Measurements from ENCODE around the gene SMIM33. TPM values are rescaled to one million over a fixed set of nuclear protein-coding genes. Genes with fewer than 3 reads are reported as not detected.
"Not testable (repeated sequence)": the region's sequence is repeated elsewhere in the genome, so short reads cannot be mapped to it uniquely, and the experiment has no call there.

SMIM33 gene
- total and polyA plus RNA-seq, 9 of the 15 experiments (the other 6 are each of a cell fraction or from before 2014, with no cell fraction given): not detected

DNA sequence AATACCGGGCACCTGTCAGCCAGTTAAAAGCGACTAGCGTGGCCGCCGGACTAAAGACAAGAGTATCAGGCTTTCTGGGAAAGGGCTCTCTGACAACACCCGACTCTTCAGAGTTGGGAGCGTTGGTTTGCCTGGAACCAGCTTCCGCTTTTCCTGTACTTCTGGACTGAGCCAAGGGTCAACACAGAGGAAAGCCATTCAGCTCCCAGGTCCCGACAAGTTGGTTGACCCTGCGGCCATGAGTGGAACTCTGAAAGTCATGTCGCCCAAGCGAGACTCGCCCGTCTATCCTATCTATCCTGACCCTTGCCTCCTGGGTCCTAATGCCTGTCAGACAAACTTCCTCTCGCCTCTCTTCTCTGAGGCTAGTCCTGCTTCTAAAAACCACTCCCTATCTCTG lies 33.1 kb downstream of the SMIM33 start (continued):
- TF ChIP-seq CBX3 (IDR thresholded peaks at IDR 0.05; ENCODE audit: borderline replicate concordance in 1 of 2, low read length in 2 of 2) (peak in 1 of 2 experiments; percentile 43; a peak in 1 of 3 replicates), PML (IDR thresholded peaks at IDR 0.05; ENCODE audit: low read length) (0 out of 2 replicates have a peak, but pooled peaks have one; percentile 30), NR2C2 (tag; IDR thresholded peaks at IDR 0.05) (peak; percentile 67; the same call in 1 of the 2 replicates), SMARCE1 (IDR thresholded peaks at IDR 0.05) (0 out of 2 replicates have a peak, but pooled peaks have one; percentile 22), GABPA (tag; conservative IDR thresholded peaks at IDR 0.05; ENCODE audit: low read depth) (peak; percentile 30; the same call in 1 of the 2 replicates)
- TF ChIP-seq, protein P1, sequence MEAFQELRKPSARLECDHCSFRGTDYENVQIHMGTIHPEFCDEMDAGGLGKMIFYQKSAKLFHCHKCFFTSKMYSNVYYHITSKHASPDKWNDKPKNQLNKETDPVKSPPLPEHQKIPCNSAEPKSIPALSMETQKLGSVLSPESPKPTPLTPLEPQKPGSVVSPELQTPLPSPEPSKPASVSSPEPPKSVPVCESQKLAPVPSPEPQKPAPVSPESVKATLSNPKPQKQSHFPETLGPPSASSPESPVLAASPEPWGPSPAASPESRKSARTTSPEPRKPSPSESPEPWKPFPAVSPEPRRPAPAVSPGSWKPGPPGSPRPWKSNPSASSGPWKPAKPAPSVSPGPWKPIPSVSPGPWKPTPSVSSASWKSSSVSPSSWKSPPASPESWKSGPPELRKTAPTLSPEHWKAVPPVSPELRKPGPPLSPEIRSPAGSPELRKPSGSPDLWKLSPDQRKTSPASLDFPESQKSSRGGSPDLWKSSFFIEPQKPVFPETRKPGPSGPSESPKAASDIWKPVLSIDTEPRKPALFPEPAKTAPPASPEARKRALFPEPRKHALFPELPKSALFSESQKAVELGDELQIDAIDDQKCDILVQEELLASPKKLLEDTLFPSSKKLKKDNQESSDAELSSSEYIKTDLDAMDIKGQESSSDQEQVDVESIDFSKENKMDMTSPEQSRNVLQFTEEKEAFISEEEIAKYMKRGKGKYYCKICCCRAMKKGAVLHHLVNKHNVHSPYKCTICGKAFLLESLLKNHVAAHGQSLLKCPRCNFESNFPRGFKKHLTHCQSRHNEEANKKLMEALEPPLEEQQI (IDR thresholded peaks at IDR 0.05): 0 out of 2 replicates have a peak, but pooled peaks have one; percentile 56
- not testable (repeated sequence) for TF ChIP-seq NR2C2 (CRISPR knock-in tag; IDR thresholded peaks at IDR 0.05)
- TF ChIP-seq, protein P2, sequence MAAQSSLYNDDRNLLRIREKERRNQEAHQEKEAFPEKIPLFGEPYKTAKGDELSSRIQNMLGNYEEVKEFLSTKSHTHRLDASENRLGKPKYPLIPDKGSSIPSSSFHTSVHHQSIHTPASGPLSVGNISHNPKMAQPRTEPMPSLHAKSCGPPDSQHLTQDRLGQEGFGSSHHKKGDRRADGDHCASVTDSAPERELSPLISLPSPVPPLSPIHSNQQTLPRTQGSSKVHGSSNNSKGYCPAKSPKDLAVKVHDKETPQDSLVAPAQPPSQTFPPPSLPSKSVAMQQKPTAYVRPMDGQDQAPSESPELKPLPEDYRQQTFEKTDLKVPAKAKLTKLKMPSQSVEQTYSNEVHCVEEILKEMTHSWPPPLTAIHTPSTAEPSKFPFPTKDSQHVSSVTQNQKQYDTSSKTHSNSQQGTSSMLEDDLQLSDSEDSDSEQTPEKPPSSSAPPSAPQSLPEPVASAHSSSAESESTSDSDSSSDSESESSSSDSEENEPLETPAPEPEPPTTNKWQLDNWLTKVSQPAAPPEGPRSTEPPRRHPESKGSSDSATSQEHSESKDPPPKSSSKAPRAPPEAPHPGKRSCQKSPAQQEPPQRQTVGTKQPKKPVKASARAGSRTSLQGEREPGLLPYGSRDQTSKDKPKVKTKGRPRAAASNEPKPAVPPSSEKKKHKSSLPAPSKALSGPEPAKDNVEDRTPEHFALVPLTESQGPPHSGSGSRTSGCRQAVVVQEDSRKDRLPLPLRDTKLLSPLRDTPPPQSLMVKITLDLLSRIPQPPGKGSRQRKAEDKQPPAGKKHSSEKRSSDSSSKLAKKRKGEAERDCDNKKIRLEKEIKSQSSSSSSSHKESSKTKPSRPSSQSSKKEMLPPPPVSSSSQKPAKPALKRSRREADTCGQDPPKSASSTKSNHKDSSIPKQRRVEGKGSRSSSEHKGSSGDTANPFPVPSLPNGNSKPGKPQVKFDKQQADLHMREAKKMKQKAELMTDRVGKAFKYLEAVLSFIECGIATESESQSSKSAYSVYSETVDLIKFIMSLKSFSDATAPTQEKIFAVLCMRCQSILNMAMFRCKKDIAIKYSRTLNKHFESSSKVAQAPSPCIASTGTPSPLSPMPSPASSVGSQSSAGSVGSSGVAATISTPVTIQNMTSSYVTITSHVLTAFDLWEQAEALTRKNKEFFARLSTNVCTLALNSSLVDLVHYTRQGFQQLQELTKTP (IDR thresholded peaks at IDR 0.05; ENCODE audit: low read depth in 1 of 2, partially characterized antibody in 2 of 2): peak in 1 of 2 experiments; percentile 27

DNA sequence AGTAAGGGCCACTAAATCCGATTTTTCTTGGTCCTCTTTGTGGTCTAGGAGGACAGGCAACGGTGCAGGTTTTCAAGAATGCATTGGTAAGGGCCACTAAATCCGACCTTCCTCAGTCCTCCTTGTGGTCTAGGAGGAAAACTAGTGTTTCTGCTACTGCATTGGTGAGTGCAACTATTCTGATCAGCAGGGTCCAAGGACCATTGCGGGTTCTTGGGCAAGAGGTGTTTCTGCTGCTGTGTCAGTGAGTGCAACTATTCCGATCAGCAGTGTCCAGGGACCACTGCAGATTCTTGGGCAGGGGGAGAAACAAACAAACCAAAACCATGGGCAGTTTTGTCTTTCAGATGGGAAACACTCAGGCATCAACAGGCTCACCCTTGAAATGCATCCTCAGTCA lies 33.9 kb downstream of the SMIM33 start:
- H3K4me1 ChIP-seq (replicated peaks in 1 of 2; ENCODE audit: control insufficient read depth in 2 of 2, insufficient read depth in 2 of 2, low read length in 2 of 2); H3K27me3 ChIP-seq (ENCODE audit: control insufficient read depth in 2 of 2, insufficient read depth in 2 of 2, low read length in 2 of 2); H3K27ac ChIP-seq (ENCODE audit: extremely low read depth, low read depth, low read length); H4K20me1 ChIP-seq (replicated peaks; ENCODE audit: control insufficient read depth, insufficient read depth, low read length); ATAC-seq; BruUV-seq (replicated peaks); H3K36me3 ChIP-seq (ENCODE audit: control insufficient read depth, insufficient read depth, low read length); intact Hi-C loops (cut with micrococcal nuclease); FAIRE-seq; in situ Hi-C loops (cut with MboI); H3K9me1 ChIP-seq (ENCODE audit: control insufficient read depth, insufficient read depth, low read length); H2AFZ ChIP-seq (ENCODE audit: low read depth, low read length); H3K9me3 ChIP-seq (replicated peaks; ENCODE audit: control insufficient read depth, insufficient read depth, low read depth, low read length); DNase-seq (ENCODE audit: extremely low read depth in 1 of 4, low spot score in 3 of 4): not testable (repeated sequence)
- ChIA-PET POLR2A (interaction anchor here (0.9 to 1.1 kb wide), 2 partner anchors 82 to 98 kb away, joined by 3 read pairs; no protein-coding TSS in a partner anchor), CTCF (ENCODE audit: low intra/inter-chr PET ratio) (interaction anchor here (1.2 kb wide), 1 partner anchor 120 kb away, joined by 3 read pairs; no protein-coding TSS in a partner anchor)
- peak overlapping the region; percentile 85 for H3K4me2 ChIP-seq (ENCODE audit: insufficient read depth, low read length)
- WGBS (ENCODE audit: insufficient coverage, low coverage, missing lambda C conversion rate): 9% methylated on average over 5 of the region's 5 CpGs
- peak overlapping the region; percentile 61 for H3K4me3 ChIP-seq
- peak overlapping the region; percentile 23 to 86; a peak in 3 of 4 replicates for H3K9ac ChIP-seq (ENCODE audit: insufficient read depth in 1 of 2, low read depth in 2 of 2, low read length in 2 of 2)
- H3K79me2 ChIP-seq (ENCODE audit: control insufficient read depth, insufficient read depth, low read length): peaks cover 36% of the 10 kb centered on the region

Measured in K562 (cell line).